GM12875 (cell line): ENCODE measurements around the gene DHRS3.

Experiments
- H3K4me3 ChIP-seq: one replicate; pipeline ENCODE4 v1.5.1; 2011; ENCODE audit warnings: low read depth, low read length, control low read depth
- CTCF ChIP-seq: IDR thresholded peaks from 2 replicates; pipeline ENCODE4 v1.5.1; 2011; ENCODE audit warnings: low read depth, mild to moderate bottlenecking, control low read depth, inconsistent platforms, low read length, moderate library complexity, borderline replicate concordance; ENCODE audit not compliant: insufficient read depth

Gene DHRS3

GRCh38 chr1:12519693-12520364 is 98.2 kb downstream of the DHRS3 start:
- no peak overlapping the region for H3K4me3 ChIP-seq
- no peak for TF ChIP-seq CTCF

- H3K4me3 ChIP-seq = no peak overlapping the region
- TF ChIP-seq CTCF = no peak
These were observed 98.9 kb downstream of the DHRS3 start for GRCh38 chr1:12518931-12519692.
